Mesenteric fat pad (tissue), 1 donor: ENCODE measurements around the gene VASP. TPM values are rescaled to one million over a fixed set of nuclear protein-coding genes. Genes with fewer than 3 reads are reported as not detected.
A peak's percentile ranks its signal among the peaks of the same experiment; 100 is the strongest.

Experiments used
- DNase-seq: peaks from one replicate; pipeline ENCODE4 v3.0.0-alpha.2; 2020; ENCODE audit warnings: low spot score
- long read RNA-seq: library from polyadenylated mRNA; unstranded; transcript quantifications from one replicate; pipeline ENCODE4 v2.0.0, GENCODE V29; 2020
- total RNA-seq: library from RNA; stranded (reverse); fragmentation: NEBNext Ultra II Directional; extraction: Animal tissue kit (Norgen Biotek cat#: 25700); gene quantifications from one replicate; pipeline ENCODE4 v1.2.1, GENCODE V29; 2021
- donor health status: DM: yes; HTN: yes; CAD: no.

VASP gene
- total RNA-seq, result 104 TPM
- long read RNA-seq, transcript VASP-201 (13 exons, 2,305 nt), result major isoform, 6 of 18 reads
- long read RNA-seq, partial matches to known transcripts, result 6 of 18 reads
- long read RNA-seq, other reads (novel, unspliced or antisense), result 5 of 18 reads

DNA sequence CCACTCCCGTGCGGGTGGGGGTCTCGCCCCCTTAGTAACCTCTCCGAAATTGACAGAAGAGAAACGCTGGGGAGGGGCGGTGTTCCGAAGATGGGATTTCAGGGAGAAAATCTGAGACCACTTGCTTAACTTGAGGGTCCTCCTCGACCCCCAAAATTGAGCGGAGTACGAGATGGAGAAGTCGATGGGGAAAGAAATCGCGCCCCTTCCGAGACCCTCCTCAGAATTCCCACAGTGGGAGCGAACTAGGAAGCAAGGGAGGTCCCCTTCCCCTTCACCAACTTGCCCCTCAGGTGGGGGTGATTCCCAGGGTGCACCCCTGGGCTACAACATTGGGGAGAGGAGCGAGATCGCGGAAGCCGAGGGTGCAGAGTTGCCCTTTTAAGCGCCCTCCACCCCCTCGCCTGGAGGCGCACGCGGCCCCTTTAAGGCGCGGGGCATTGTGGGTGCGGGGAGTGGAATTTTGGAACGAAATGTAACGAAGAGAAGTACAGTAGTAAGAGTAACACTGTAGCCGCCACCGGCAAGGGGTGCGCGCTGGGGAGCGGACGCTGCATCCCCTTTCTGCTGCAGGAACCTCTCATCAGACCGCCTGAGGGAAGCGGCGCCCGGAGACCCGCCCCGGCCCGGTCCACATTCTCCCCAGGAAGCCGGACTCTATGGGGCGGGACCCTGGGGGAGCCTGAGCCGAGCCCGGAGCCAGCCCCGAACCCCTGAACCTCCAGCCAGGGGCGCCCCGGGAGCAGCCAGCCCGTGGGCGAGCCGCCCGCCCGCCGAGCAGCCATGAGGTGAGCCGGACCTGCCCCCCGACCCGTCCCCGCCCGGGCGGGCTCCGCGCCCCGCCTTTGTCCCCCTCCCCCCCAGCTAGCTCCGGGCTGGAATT is at the start of gene VASP:
VASP (plus strand) TSS at position 491 of the 883 bp plus-strand sequence; CDS start at position 784, 293 bp downstream.
- DNase-seq, result peak; percentile 93

DNA sequence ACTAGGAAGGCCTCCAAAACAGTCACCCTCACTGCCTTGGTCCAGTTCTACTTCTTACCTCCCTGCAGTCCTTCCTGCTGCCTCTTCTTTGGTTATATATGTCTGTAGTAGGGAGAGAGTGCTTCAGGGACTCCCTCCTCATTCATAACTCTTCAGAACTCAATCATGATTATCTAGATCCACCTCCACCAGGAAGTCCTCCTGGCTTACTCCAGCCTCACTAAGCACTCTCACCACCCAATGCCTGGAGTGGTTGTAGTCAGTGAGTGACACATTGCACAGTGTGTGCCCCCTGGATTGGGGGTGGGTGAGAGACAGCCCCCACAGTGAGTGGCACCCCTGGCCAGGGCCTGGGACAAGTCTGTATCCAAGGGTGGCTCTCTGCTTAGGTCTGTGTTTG is 49.5 kb upstream of the VASP start:
- no peak for DNase-seq

GRCh38 chr19:45460807-45461347 is 46.4 kb upstream of the VASP start:
- no peak for DNase-seq

DNA sequence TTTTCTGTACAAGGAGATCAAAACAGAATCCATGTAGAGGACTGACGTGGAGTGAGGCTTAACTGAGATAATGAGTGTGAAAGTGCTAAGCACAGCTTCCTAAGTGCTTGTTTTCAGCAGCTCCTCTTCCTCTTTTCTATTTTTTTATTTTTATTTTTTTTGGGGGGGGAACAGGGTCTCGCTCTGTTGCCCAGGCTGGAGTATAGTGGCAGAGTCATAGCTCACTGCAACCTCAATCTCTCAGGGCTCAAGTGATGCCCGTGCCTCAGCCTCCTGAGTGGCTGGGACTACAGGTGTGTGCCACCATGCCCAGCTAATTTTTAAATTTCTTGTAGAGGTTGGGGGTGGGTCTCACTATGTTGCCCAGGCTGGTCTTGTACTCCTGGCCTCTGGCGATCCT is 45.1 kb upstream of the VASP start:
- DNase-seq, result no peak

DNA sequence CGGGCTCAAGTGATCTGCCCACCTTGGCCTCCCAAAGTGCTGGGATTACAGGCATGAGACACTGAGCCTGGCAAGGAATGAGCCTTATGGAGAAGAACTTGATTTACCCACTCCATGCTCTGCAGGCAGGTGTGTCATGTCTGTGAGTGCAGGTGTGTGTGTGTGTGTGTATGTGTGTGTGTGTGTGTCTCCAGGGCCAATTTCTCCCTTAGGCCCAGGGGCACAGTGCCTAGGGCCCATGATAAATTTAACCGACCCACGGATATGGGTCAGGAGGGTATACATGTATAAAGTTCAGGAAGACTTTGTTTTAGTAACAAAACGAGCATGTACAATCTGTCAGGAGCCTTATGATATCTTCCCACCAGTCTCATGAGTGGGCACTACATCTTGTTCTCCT is 44.0 kb upstream of the VASP start:
- no peak for DNase-seq

- DNase-seq, result no peak
Measured at GRCh38 chr19:45464274-45464673, 43.0 kb upstream of the VASP start.

DNA sequence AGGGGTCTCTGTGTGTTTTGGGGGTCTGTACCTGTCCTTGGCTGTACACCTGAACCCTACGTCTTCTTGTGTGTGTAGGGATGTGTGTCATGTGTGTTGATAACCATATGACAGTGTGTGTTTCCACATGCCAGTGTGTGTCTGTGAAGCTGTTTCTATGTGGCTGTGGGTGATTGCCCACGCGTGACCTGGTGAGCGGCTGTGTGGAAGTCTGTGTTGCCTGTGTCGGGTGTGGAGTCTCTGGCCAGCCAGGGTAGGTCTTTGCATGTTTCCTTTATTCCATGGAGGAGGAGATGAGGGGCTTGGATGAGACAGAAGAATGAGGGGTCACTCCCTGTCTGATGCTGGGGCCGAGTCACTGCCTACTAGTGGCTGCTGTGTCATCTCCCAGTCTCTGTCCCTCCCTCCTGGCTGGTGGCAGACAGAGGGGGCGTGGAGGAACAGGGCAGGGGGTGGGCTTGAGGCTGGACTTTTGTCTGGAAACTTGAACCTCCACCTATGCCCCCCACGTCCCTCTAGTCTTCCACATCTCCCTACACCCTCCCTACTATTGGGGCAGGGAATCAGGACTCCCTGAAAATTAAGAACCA is 42.3 kb upstream of the VASP start:
- DNase-seq, result no peak

GRCh38 chr19:45467115-45467455 is 40.2 kb upstream of the VASP start:
- DNase-seq, result no peak

GRCh38 chr19:45467456-45468158 is 39.7 kb upstream of the VASP start, which contains the start of gene FOSB:
Gene FOSB (plus strand): TSS chr19:45467996. CDS start chr19:45468587, 591 bp downstream.
- DNase-seq, result peak; percentile 98

DNA sequence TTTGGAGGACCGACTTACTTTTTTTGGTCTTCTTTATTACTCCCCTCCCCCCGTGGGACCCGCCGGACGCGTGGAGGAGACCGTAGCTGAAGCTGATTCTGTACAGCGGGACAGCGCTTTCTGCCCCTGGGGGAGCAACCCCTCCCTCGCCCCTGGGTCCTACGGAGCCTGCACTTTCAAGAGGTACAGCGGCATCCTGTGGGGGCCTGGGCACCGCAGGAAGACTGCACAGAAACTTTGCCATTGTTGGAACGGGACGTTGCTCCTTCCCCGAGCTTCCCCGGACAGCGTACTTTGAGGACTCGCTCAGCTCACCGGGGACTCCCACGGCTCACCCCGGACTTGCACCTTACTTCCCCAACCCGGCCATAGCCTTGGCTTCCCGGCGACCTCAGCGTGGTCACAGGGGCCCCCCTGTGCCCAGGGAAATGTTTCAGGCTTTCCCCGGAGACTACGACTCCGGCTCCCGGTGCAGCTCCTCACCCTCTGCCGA is 39.1 kb upstream of the VASP start:
- no peak for DNase-seq

- no peak for DNase-seq
Measured at GRCh38 chr19:45468803-45469131, 38.5 kb upstream of the VASP start.

DNA sequence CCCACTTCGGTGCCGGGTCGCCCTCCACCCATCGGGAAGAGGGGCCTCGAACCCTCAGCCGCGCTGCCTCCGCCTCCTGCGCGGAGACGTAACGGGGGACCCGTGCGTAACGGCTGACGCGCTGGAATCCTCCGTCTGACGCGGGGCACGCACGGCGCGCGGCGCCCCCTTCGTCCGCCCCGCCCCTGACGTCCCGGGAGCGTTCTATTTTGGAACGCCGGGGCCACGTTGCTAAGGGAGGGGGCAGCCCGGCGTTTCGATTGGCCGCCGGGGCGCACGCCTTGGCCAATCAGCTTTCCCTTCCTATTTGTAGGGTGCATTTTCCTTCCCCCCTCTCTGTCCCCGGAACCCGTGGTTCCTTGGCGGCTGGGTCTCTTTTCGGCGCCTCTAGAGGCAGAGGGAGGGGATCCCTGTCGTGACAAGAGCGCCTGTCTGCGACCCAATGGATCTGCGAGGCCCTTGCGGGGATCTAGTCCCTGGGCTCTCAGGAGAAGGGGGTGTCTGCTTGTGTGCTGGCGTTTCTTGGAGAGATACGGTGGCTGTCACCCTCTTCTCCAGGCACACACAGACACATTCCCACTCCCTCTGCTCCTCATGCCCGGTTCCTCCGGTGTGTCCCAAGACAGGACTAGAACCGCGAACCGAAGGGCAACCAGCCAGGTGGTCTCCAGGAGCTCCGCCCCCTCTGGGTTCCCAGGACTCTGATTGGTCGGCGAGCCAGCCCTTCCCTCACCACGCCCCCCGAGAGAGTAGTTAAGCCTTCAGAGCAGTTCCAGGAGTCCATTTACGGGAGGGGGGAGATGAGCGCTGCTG is 37.9 kb upstream of the VASP start:
- DNase-seq, result peak; percentile 96

GRCh38 chr19:45469945-45470761 is 37.1 kb upstream of the VASP start:
- DNase-seq, result no peak

GRCh38 chr19:45470762-45471081 is 36.6 kb upstream of the VASP start:
- DNase-seq, result no peak

GRCh38 chr19:45471111-45471930 is 36.0 kb upstream of the VASP start:
- DNase-seq, result no peak

DNA sequence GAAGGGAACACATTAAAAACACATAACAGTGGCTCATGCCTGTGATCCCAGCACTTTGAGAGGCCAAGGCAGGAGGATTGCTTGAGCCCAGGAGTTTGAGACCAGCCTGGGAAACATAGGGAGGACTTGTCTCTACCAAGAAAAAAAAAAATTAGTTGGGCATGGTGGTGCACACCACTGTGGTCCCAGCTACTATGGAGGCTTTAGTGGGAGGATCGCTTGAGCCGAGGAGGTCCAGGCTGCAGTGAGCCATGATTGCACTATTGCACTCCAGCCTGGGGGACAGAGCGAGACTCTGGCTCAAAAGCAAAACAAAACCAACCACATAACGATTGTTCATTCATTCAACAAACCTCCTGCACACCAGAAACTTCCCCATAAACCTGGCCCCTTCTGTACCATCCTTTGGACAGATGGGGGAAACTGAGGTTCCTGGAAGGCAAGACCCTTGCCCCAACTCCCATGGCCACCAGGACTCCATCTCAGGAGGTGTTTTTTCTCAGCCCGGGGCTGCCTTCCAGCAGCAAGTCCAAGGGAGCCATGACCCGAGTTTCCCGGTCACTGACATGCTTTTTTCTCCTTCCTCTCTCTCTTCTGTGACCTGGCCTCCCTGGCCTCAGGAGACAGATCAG is 35.2 kb upstream of the VASP start:
- no peak for DNase-seq

- DNase-seq, result no peak
Measured at GRCh38 chr19:45472563-45473366, 34.5 kb upstream of the VASP start.

GRCh38 chr19:45473367-45473681 is 34.0 kb upstream of the VASP start:
- no peak for DNase-seq
